Umbilical cord (tissue), 2 donors: ENCODE measurements around the gene PLEKHA7. TPM values are rescaled to one million over a fixed set of nuclear protein-coding genes. Genes with fewer than 3 reads are reported as not detected.

Experiments used
- DNase-seq: peaks from one replicate; pipeline ENCODE4 v3.0.0-alpha.2; 2015; ENCODE audit warnings: low spot score
- total RNA-seq: library from RNA; depleted of rRNA; stranded (reverse); fragments of >200 nt; gene quantifications from one replicate; pipeline ENCODE4 v1.2.3, GENCODE V29; 2014; ENCODE audit warnings: low replicate concordance; ENCODE audit not compliant: insufficient read depth

Gene PLEKHA7
- total RNA-seq, 1 donor from 2014 or later = 8.2 TPM

GRCh38 chr11:16789063-16789420 lies 225.2 kb downstream of the PLEKHA7 start:
- DNase-seq = no peak

GRCh38 chr11:16788141-16789062 lies 225.8 kb downstream of the PLEKHA7 start:
- DNase-seq = peak; percentile 39

GRCh38 chr11:16787035-16787742 lies 227.0 kb downstream of the PLEKHA7 start:
- DNase-seq = no peak

GRCh38 chr11:16786131-16786530 lies 228.1 kb downstream of the PLEKHA7 start:
- no peak for DNase-seq

- DNase-seq = peak; percentile 77
These were observed 228.6 kb downstream of the PLEKHA7 start for GRCh38 chr11:16785520-16786128.

GRCh38 chr11:16784666-16785065 lies 229.5 kb downstream of the PLEKHA7 start:
- peak; percentile 58 for DNase-seq

GRCh38 chr11:16784097-16784496 lies 230.1 kb downstream of the PLEKHA7 start:
- no peak for DNase-seq

- no peak for DNase-seq
These were observed 230.9 kb downstream of the PLEKHA7 start for GRCh38 chr11:16783321-16783801.

GRCh38 chr11:16781936-16782919 lies 232.0 kb downstream of the PLEKHA7 start:
- DNase-seq = peak; percentile 12

GRCh38 chr11:16780698-16781550 lies 233.3 kb downstream of the PLEKHA7 start:
- DNase-seq = no peak

- DNase-seq = no peak
These were observed 234.1 kb downstream of the PLEKHA7 start for GRCh38 chr11:16780146-16780545.

- DNase-seq = no peak
These were observed 234.8 kb downstream of the PLEKHA7 start for GRCh38 chr11:16779436-16779835.

- no peak for DNase-seq
These were observed 235.3 kb downstream of the PLEKHA7 start for GRCh38 chr11:16778876-16779275.

- DNase-seq = no peak
These were observed 235.9 kb downstream of the PLEKHA7 start for GRCh38 chr11:16778286-16778685.

- DNase-seq = no peak
These were observed 236.6 kb downstream of the PLEKHA7 start for GRCh38 chr11:16777613-16777975.

GRCh38 chr11:16776711-16777612 lies 237.3 kb downstream of the PLEKHA7 start:
- DNase-seq = peak; percentile 15

GRCh38 chr11:16775614-16776283 lies 238.5 kb downstream of the PLEKHA7 start:
- DNase-seq = no peak

GRCh38 chr11:16774936-16775613 lies 239.1 kb downstream of the PLEKHA7 start:
- no peak for DNase-seq
